HG02852 (cell line): Measurements from ENCODE around the gene COL26A1.
"Not testable (repeated sequence)": the region's sequence is repeated elsewhere in the genome, so short reads cannot be mapped to it uniquely, and the experiment has no call there.

Experiments used
- ATAC-seq: cut with Tn5 transposase; IDR thresholded peaks from one replicate; pipeline ENCODE4 v1.9.1; 2021; ENCODE audit warnings: mild to moderate bottlenecking, moderate library complexity; ENCODE audit not compliant: unreplicated experiment

Gene COL26A1

GRCh38 chr7:101589976-101590662 lies 227.4 kb downstream of the COL26A1 start:
- no peak for ATAC-seq

GRCh38 chr7:101590663-101591435 lies 228.2 kb downstream of the COL26A1 start:
- ATAC-seq: no peak

- no peak for ATAC-seq
These were observed 228.8 kb downstream of the COL26A1 start for GRCh38 chr7:101591504-101591903.

GRCh38 chr7:101593556-101593955 lies 230.9 kb downstream of the COL26A1 start:
- ATAC-seq: no peak

GRCh38 chr7:101594790-101595189 lies 232.1 kb downstream of the COL26A1 start:
- no peak for ATAC-seq

- no peak for ATAC-seq
These were observed 232.6 kb downstream of the COL26A1 start for GRCh38 chr7:101595246-101595645.

GRCh38 chr7:101595766-101596537 lies 233.3 kb downstream of the COL26A1 start:
- no peak for ATAC-seq

- no peak for ATAC-seq
These were observed 234.2 kb downstream of the COL26A1 start for GRCh38 chr7:101596898-101597297.

GRCh38 chr7:101597941-101598340 lies 235.3 kb downstream of the COL26A1 start:
- ATAC-seq: no peak

GRCh38 chr7:101598422-101598985 lies 235.8 kb downstream of the COL26A1 start:
- no peak for ATAC-seq

GRCh38 chr7:101598986-101599771 lies 236.5 kb downstream of the COL26A1 start:
- ATAC-seq: no peak

- no peak for ATAC-seq
These were observed 237.1 kb downstream of the COL26A1 start for GRCh38 chr7:101599787-101600186.

- no peak for ATAC-seq
These were observed 239.4 kb downstream of the COL26A1 start for GRCh38 chr7:101602082-101602481.

GRCh38 chr7:101602484-101603241 lies 240.0 kb downstream of the COL26A1 start:
- no peak for ATAC-seq

- ATAC-seq: no peak
These were observed 241.8 kb downstream of the COL26A1 start for GRCh38 chr7:101604331-101604933.

GRCh38 chr7:101604934-101605332 lies 242.3 kb downstream of the COL26A1 start:
- not testable (repeated sequence) for ATAC-seq

GRCh38 chr7:101605611-101606497 lies 243.2 kb downstream of the COL26A1 start:
- no peak for ATAC-seq

- ATAC-seq: no peak
These were observed 243.8 kb downstream of the COL26A1 start for GRCh38 chr7:101606498-101606923.
